WTC11 (cell line): ENCODE measurements around the gene ADAMTS2. TPM values are rescaled to one million over a fixed set of nuclear protein-coding genes. Genes with fewer than 3 reads are reported as not detected.

Experiments used
- ATAC-seq: fragments of 200-7000 bp; cut with Tn5 transposase; 2 replicates; pipeline ENCODE4 v1.10.0; 2021; ENCODE audit warnings: mild to moderate bottlenecking, moderate library complexity
- CTCF ChIA-PET: fragments of 300-600 bp; sonication (Branson Sonifier 250); formaldehyde crosslinking; loops from one replicate; lab custom pipeline; 2021; ENCODE audit warnings: antibody characterized with exemption; lab: Charles Lee
- POLR2A ChIA-PET: fragments of 350-600 bp; sonication (Branson Sonifier 250); formaldehyde crosslinking; loops from one replicate; lab custom pipeline; 2021; ENCODE audit warnings: antibody characterized with exemption; lab: Charles Lee
- DNase-seq: peaks from one replicate; pipeline ENCODE4 v3.0.0; 2021; ENCODE audit warnings: low spot score
- H3K27ac Mint-ChIP-seq: 2 replicates; pipeline ENCODE4 v1.8.0; 2021; ENCODE audit warnings: mixed read lengths
- H3K27me3 Mint-ChIP-seq: 2 replicates; pipeline ENCODE4 v1.8.0; 2021; ENCODE audit warnings: low read depth, mild to moderate bottlenecking, moderate library complexity, mixed read lengths
- H3K36me3 Mint-ChIP-seq: 2 replicates; pipeline ENCODE4 v1.8.0; 2021; ENCODE audit warnings: mixed read lengths
- H3K4me1 Mint-ChIP-seq: 2 replicates; pipeline ENCODE4 v1.8.0; 2022; ENCODE audit warnings: mixed read lengths
- H3K4me3 Mint-ChIP-seq: 2 replicates; pipeline ENCODE4 v1.8.0; 2021; ENCODE audit warnings: mild to moderate bottlenecking, moderate library complexity, mixed read lengths
- H3K9me3 Mint-ChIP-seq: 2 replicates; pipeline ENCODE4 v1.8.0; 2021; ENCODE audit warnings: mixed read lengths
- CREM ChIP-seq: sonication (generic); formaldehyde crosslinking; IDR thresholded peaks from 2 replicates; pipeline ENCODE4 v1.8.1; 2022; ENCODE audit warnings: mild to moderate bottlenecking, missing genetic modification reagents, moderate library complexity
- ESRRA ChIP-seq: sonication (generic); formaldehyde crosslinking; IDR thresholded peaks from 2 replicates; pipeline ENCODE4 v1.8.1; 2022; ENCODE audit warnings: mild to moderate bottlenecking, missing genetic modification reagents, borderline replicate concordance
- ETV6 ChIP-seq: sonication (generic); formaldehyde crosslinking; IDR thresholded peaks from 2 replicates; pipeline ENCODE4 v1.8.1; 2022; ENCODE audit warnings: mild to moderate bottlenecking, missing genetic modification reagents
- FOXK1 ChIP-seq: sonication (generic); formaldehyde crosslinking; IDR thresholded peaks from 2 replicates; pipeline ENCODE4 v1.8.0; 2022; ENCODE audit warnings: mild to moderate bottlenecking, moderate library complexity, missing genetic modification reagents
- GTF2I ChIP-seq: fragments of 250-450 bp; sonication (Bioruptor Pico); conservative IDR thresholded peaks from 2 replicates; pipeline ENCODE4 v1.4.0; 2021; ENCODE audit warnings: mild to moderate bottlenecking
- HMGA2 ChIP-seq: fragments of 250-450 bp; sonication (Bioruptor Pico); IDR thresholded peaks from 2 replicates; pipeline ENCODE4 v1.4.0; 2021; ENCODE audit warnings: mild to moderate bottlenecking, moderate library complexity
- RELA ChIP-seq: sonication (generic); formaldehyde crosslinking; IDR thresholded peaks from 2 replicates; pipeline ENCODE4 v1.8.1; 2022; ENCODE audit warnings: missing genetic modification reagents, mild to moderate bottlenecking, borderline replicate concordance
- SMAD3 ChIP-seq: sonication (generic); formaldehyde crosslinking; IDR thresholded peaks from 2 replicates; pipeline ENCODE4 v1.8.0; 2022; ENCODE audit warnings: missing genetic modification reagents, mild to moderate bottlenecking, borderline replicate concordance
- SOX15 ChIP-seq: fragments of 250-450 bp; sonication (Bioruptor Pico); IDR thresholded peaks from 2 replicates; pipeline ENCODE4 v1.9.0; 2021; ENCODE audit warnings: mild to moderate bottlenecking
- TCF7 ChIP-seq: sonication (generic); formaldehyde crosslinking; IDR thresholded peaks from 2 replicates; pipeline ENCODE4 v1.8.0; 2022; ENCODE audit warnings: mild to moderate bottlenecking, low read depth, missing genetic modification reagents, moderate library complexity
- ZNF138 ChIP-seq: sonication (generic); formaldehyde crosslinking; conservative IDR thresholded peaks from 2 replicates; pipeline ENCODE4 v1.8.1; 2022; ENCODE audit warnings: mild to moderate bottlenecking, moderate library complexity, missing genetic modification reagents
- ZNF219 ChIP-seq: sonication (generic); formaldehyde crosslinking; IDR thresholded peaks from 2 replicates; pipeline ENCODE4 v1.8.0; 2023; ENCODE audit warnings: missing genetic modification reagents, mild to moderate bottlenecking, borderline replicate concordance
- ZNF396 ChIP-seq: fragments of 250-450 bp; sonication (Bioruptor Pico); IDR thresholded peaks from 2 replicates; pipeline ENCODE4 v1.8.0; 2021; ENCODE audit warnings: mild to moderate bottlenecking, moderate library complexity, borderline replicate concordance
- total RNA-seq: library from RNA; stranded (reverse); gene quantifications from 3 replicates; pipeline ENCODE4 v1.2.3, GENCODE V29; 2021
- TF ChIP-seq, protein P1 (sequence below): sonication (generic); formaldehyde crosslinking; IDR thresholded peaks from 2 replicates; pipeline ENCODE4 v1.8.1; 2023; ENCODE audit warnings: mild to moderate bottlenecking, moderate library complexity, missing genetic modification reagents
- TF ChIP-seq, protein P2 (sequence below): sonication (generic); formaldehyde crosslinking; IDR thresholded peaks from 2 replicates; pipeline ENCODE4 v1.8.0; 2023; ENCODE audit warnings: missing genetic modification reagents
- TF ChIP-seq, protein P3 (sequence below): sonication (generic); formaldehyde crosslinking; IDR thresholded peaks from 2 replicates; pipeline ENCODE4 v1.8.1; 2022; ENCODE audit warnings: mild to moderate bottlenecking, missing genetic modification reagents, moderate library complexity, borderline replicate concordance
- TF ChIP-seq, protein P4 (sequence below): fragments of 250-450 bp; sonication (Bioruptor Pico); conservative IDR thresholded peaks from 2 replicates; pipeline ENCODE4 v1.9.0; 2021; ENCODE audit warnings: mild to moderate bottlenecking
- TF ChIP-seq, protein P5 (sequence below): sonication (generic); formaldehyde crosslinking; conservative IDR thresholded peaks from 2 replicates; pipeline ENCODE4 v1.8.1; 2023; ENCODE audit warnings: mild to moderate bottlenecking, low read depth, missing genetic modification reagents, moderate library complexity
- TF ChIP-seq, protein P6 (sequence below): sonication (generic); formaldehyde crosslinking; IDR thresholded peaks from 2 replicates; pipeline ENCODE4 v1.8.0; 2022; ENCODE audit warnings: mild to moderate bottlenecking, missing genetic modification reagents
- TF ChIP-seq, protein P7 (sequence below): sonication (generic); formaldehyde crosslinking; IDR thresholded peaks from 2 replicates; pipeline ENCODE4 v1.8.1; 2022; ENCODE audit warnings: low read depth, mild to moderate bottlenecking, moderate library complexity, missing genetic modification reagents, borderline replicate concordance

Gene ADAMTS2
- total RNA-seq, 1 experiment from 2014 or later = 11.2 TPM

DNA sequence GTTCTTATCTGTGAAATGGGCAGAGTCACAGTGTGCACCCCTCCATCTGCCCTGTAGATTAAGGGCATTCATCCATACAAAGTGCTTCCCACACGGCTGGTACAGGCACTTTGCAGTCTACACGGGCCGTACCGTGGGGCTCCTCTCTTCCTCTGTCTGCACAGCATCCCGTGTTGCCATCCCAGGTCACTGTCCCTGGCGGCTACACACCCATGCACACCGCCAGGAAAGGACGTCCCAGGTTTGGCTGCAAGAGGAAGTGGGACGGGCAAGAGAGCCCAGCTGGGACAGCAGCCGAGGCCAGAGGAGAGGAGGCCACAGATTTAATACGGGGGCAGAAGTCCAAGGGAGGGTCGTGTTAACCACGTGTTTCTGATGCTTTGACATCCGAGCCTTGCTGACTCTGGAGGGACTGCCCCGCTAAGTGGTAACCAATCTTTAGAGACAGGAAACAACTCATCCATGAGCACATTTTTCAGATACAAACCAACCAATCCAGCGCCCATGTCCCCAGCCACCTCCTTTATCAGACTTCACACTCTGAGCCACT is 165.1 kb downstream of the ADAMTS2 start:
- peaks cover 21% of the 10 kb centered on the region for H3K4me1 Mint-ChIP-seq
- ATAC-seq (no peak), DNase-seq (no peak)
- CTCF ChIA-PET = no interaction called here
- POLR2A ChIA-PET = no interaction called here
- H3K4me3 Mint-ChIP-seq = no peak overlapping the region
- peaks cover 7% of the 10 kb centered on the region for H3K9me3 Mint-ChIP-seq
- H3K36me3 Mint-ChIP-seq = peaks cover 3% of the 10 kb centered on the region; the same call in 1 of the 2 replicates
- TF ChIP-seq ZNF396 (CRISPR knock-in tag) = no peak
- TF ChIP-seq SOX15 = no peak
- TF ChIP-seq GTF2I (CRISPR knock-in tag) = no peak
- no peak for TF ChIP-seq FOXK1 (CRISPR knock-in tag)
- TF ChIP-seq CREM (CRISPR knock-in tag) = no peak
- TF ChIP-seq HMGA2 (CRISPR knock-in tag) = no peak
- TF ChIP-seq, protein P1, sequence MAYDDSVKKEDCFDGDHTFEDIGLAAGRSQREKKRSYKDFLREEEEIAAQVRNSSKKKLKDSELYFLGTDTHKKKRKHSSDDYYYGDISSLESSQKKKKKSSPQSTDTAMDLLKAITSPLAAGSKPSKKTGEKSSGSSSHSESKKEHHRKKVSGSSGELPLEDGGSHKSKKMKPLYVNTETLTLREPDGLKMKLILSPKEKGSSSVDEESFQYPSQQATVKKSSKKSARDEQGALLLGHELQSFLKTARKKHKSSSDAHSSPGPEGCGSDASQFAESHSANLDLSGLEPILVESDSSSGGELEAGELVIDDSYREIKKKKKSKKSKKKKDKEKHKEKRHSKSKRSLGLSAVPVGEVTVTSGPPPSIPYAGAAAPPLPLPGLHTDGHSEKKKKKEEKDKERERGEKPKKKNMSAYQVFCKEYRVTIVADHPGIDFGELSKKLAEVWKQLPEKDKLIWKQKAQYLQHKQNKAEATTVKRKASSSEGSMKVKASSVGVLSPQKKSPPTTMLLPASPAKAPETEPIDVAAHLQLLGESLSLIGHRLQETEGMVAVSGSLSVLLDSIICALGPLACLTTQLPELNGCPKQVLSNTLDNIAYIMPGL = no peak
- TF ChIP-seq ESRRA (CRISPR knock-in tag) = no peak
- TF ChIP-seq, protein P2, sequence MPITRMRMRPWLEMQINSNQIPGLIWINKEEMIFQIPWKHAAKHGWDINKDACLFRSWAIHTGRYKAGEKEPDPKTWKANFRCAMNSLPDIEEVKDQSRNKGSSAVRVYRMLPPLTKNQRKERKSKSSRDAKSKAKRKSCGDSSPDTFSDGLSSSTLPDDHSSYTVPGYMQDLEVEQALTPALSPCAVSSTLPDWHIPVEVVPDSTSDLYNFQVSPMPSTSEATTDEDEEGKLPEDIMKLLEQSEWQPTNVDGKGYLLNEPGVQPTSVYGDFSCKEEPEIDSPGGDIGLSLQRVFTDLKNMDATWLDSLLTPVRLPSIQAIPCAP = no peak
- TF ChIP-seq ZNF219 = no peak
- TF ChIP-seq ZNF138 (CRISPR knock-in tag) = no peak
- TF ChIP-seq RELA (CRISPR knock-in tag) = no peak
- no peak for TF ChIP-seq TCF7 (CRISPR knock-in tag)
- no peak for TF ChIP-seq ETV6 (CRISPR knock-in tag)
- TF ChIP-seq, protein P3, sequence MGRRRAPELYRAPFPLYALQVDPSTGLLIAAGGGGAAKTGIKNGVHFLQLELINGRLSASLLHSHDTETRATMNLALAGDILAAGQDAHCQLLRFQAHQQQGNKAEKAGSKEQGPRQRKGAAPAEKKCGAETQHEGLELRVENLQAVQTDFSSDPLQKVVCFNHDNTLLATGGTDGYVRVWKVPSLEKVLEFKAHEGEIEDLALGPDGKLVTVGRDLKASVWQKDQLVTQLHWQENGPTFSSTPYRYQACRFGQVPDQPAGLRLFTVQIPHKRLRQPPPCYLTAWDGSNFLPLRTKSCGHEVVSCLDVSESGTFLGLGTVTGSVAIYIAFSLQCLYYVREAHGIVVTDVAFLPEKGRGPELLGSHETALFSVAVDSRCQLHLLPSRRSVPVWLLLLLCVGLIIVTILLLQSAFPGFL = no peak
- TF ChIP-seq, protein P4, sequence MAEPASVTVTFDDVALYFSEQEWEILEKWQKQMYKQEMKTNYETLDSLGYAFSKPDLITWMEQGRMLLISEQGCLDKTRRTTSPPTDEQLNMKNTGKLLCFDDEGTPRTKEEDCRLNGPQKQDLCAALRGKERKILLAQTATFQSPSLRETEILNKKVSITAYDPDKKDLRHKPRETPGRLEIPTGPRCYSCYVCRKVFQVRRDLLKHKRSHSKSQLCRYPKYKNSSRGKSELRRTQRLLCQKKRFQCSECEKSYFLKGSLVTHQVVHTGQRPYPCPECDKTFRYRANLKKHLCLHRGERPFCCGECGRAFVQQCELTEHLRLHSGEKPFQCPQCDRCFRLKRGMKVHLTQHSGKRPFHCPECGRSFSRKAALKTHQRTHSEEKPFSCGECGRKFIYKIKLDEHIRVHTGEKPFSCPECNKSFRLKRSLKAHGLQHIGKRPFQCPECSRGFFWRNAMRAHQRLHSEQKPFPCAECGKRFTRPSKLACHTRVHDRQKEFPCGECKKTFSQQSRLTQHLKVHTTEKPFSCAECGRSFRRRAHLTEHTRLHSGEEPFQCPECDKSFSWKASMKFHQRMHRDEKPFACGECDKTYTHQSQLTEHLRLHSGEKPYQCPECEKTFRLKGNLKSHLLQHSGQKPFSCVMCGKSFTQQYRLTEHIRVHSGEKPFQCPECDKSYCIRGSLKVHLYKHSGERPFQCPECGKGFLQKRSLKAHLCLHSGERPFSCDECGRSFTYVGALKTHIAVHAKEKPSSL (CRISPR knock-in tag) = no peak
- no peak for TF ChIP-seq SMAD3
- H3K27me3 Mint-ChIP-seq = no peaks in the 10 kb centered on the region
- H3K27ac Mint-ChIP-seq = no peak overlapping the region

DNA sequence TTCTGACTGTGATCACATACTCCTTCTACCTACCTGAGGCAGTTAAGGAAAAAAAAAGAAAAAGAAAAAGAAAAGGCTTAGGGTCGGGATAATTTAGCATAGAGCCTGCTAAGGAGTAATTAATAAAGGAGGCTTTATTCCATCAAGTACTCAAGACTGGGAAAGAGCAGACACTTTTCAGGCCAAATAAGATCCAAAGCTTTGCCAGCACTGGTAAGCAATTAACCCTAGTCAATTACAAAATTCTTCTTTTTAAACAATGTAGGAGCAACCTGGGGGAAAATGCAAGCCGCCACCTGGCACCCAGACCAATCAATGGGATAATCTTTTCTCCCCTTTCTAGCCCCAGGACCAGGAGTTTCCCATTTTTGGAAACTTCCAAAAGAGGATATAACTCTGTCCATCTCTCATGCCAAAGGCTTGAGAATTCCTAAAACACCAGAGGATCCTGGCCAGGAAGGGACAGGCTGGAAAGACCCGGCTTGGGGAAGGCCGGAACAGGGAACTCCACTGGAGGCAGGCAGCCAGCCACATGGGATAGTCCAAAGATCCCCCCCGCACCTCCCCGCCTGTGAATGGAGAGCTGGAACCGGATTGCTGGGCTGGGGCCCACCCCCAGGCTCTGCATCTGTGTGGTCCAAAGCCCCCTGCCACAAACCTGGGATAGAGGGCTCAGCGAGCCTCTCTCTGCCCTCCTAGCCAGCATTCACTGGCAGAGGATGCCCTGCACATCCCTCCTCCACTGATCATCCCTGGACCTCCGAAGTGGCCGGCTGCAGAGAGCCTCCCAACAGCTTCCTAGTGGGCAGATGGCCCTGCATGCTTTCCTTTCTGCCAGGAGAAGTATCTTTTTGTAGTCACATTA is 167.3 kb downstream of the ADAMTS2 start:
- ChIA-PET CTCF (no interaction called here), POLR2A (no interaction called here)
- Mint-ChIP-seq H3K36me3 (peaks cover 3% of the 10 kb centered on the region; the same call in 1 of the 2 replicates), H3K4me3 (no peak overlapping the region), H3K9me3 (peaks cover 8% of the 10 kb centered on the region), H3K27me3 (no peaks in the 10 kb centered on the region), H3K27ac (no peak overlapping the region), H3K4me1 (peaks cover 5% of the 10 kb centered on the region)
- no peak for DNase-seq
- ATAC-seq = no peak
- TF ChIP-seq, protein P5, sequence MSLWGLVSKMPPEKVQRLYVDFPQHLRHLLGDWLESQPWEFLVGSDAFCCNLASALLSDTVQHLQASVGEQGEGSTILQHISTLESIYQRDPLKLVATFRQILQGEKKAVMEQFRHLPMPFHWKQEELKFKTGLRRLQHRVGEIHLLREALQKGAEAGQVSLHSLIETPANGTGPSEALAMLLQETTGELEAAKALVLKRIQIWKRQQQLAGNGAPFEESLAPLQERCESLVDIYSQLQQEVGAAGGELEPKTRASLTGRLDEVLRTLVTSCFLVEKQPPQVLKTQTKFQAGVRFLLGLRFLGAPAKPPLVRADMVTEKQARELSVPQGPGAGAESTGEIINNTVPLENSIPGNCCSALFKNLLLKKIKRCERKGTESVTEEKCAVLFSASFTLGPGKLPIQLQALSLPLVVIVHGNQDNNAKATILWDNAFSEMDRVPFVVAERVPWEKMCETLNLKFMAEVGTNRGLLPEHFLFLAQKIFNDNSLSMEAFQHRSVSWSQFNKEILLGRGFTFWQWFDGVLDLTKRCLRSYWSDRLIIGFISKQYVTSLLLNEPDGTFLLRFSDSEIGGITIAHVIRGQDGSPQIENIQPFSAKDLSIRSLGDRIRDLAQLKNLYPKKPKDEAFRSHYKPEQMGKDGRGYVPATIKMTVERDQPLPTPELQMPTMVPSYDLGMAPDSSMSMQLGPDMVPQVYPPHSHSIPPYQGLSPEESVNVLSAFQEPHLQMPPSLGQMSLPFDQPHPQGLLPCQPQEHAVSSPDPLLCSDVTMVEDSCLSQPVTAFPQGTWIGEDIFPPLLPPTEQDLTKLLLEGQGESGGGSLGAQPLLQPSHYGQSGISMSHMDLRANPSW (CRISPR knock-in tag) = no peak
- TF ChIP-seq, protein P6, sequence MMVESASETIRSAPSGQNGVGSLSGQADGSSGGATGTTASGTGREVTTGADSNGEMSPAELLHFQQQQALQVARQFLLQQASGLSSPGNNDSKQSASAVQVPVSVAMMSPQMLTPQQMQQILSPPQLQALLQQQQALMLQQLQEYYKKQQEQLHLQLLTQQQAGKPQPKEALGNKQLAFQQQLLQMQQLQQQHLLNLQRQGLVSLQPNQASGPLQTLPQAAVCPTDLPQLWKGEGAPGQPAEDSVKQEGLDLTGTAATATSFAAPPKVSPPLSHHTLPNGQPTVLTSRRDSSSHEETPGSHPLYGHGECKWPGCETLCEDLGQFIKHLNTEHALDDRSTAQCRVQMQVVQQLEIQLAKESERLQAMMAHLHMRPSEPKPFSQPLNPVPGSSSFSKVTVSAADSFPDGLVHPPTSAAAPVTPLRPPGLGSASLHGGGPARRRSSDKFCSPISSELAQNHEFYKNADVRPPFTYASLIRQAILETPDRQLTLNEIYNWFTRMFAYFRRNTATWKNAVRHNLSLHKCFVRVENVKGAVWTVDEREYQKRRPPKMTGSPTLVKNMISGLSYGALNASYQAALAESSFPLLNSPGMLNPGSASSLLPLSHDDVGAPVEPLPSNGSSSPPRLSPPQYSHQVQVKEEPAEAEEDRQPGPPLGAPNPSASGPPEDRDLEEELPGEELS (CRISPR knock-in tag) = no peak
- TF ChIP-seq, protein P7, sequence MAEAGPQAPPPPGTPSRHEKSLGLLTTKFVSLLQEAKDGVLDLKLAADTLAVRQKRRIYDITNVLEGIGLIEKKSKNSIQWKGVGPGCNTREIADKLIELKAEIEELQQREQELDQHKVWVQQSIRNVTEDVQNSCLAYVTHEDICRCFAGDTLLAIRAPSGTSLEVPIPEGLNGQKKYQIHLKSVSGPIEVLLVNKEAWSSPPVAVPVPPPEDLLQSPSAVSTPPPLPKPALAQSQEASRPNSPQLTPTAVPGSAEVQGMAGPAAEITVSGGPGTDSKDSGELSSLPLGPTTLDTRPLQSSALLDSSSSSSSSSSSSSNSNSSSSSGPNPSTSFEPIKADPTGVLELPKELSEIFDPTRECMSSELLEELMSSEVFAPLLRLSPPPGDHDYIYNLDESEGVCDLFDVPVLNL (CRISPR knock-in tag) = no peak
